HL-60/S4 (cell line): ENCODE results near the gene MRPL24.

Experiments used
- in situ Hi-C: fragments of 300-500 bp; cut with MboI; formaldehyde crosslinking; loops from 2 replicates; pipeline ENCODE4 v1.14.3; 2022; ENCODE audit warnings: low sequenced_read_pairs

Gene MRPL24

DNA sequence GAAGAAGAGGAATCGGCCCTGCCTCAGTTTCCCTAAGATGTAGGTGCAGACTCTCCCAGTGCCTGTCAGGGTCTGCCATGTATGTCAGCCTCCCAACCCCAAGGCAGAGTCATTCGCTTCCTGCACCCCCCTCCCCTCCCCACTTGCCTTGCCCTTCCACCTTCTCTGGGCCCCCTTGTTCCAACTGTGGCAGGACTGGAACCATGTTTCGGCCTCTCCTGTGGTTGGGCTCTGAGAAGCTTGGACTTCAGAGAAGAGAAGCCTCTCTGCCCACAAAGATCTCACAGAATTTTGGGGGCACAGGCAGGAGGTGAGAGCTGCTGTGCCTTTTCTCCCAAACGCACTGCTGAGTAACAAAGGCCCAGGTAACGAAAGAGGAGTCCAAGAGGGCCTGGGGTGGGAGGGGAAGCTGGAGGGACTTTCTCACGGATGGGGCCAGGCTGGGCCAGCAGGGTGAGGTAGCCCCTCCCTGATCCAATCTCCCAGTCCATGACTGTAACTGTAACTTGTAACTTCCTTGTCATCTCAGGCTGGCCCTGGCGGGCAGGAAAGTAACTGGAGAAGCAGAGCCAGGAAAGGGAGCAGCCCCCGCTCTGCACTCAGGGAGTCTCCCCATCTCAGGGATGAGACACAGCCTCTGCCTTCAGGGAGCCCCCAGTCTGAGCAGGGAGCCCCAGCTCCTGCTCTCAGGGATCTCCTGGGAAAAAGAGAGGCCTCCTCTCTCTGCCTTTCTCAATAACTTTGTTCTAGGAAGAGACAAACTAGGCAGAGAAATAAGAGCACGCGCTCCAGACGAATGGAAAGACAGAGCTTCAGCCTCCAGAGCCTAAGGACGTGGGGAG, 46.8 kb downstream of the MRPL24 start:
- in situ Hi-C loops: no loop called here

GRCh38 chr1:156692925-156693847, 47.7 kb downstream of the MRPL24 start:
- in situ Hi-C loops: no loop called here

DNA sequence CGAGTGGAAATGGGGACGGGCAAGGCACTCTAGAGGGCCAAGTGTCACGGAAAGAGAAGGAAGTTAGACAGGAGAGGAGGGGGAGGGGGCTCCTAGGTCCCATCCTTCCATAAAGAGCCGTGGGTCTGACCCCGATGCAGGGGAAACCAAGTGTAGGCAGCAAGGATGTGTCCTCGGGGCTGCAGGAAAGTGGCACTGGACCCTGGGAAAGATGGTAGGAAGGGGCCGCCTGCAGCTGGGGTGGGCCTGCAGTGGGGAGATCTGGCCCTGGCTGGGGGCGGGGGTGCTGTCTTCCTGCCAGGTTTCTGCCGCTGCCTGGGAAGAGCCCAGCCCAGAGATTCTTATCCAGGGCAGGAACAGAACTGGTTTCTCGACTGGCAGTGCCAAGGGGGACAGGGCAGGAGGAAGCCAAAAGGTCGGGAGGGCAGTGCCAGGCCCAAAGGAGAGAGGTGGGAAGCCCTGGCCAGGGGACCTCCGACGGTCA, 48.4 kb downstream of the MRPL24 start:
- in situ Hi-C loops: no loop called here

- in situ Hi-C loops: no loop called here
Observed at GRCh38 chr1:156691665-156692440, 49.0 kb downstream of the MRPL24 start.

DNA sequence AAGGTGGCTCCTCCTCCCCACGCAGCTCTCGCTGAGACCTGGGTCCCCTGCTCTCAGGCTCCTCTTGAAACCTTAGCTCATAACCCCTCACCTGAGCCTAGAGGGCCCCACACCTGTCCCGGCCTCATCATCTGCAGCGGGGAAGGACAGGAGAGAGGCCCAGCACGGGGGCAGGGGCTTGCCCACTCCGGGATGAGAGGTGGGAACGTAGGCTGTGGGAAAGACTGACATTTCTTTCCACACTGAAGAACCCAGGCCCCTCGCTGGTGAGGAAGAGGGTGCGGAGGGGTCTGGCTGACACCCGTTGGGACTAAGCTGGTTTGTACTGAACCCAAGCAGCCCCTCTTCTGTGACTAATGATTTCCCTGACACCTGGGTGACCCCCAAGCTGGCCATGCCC, 49.7 kb downstream of the MRPL24 start:
- in situ Hi-C loops: no loop called here

- in situ Hi-C loops: no loop called here
Observed at GRCh38 chr1:156690675-156691036, 50.2 kb downstream of the MRPL24 start.

DNA sequence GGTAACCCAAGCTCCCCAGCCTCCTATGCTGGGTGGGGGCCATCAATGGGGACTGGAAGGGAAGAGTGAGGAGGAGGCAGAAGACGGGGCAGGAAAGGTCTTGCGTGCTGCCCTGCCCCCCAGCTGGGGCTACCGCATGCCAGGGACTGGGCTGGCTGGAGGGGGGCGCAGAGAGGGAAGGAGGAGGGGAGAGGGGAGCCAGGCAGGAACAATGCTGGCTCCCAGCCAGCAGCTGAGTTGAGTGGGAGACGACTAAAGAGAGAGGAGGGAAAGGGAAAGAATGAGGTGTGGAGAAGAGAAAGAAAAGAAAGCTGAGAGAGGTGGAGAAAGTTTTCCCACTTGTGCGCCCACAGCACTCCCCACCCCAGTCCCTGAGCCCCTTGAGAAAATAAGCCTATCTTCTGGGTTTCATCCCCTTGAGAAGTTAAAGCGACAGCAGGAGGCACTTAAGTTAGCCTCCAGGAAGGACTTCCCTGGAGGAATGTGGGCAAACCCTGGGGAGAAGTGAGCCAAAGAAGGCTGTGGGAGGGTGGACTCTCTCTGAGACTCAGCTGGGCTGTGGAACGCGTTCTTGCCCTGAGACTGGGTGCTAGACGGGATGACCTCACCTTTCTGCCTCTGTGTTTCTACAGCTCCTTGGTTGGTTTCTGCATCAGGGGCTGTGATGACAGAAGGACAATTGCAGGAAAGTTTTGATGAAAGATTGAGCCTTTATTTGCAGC, 50.8 kb downstream of the MRPL24 start:
- in situ Hi-C loops: no loop called here

DNA sequence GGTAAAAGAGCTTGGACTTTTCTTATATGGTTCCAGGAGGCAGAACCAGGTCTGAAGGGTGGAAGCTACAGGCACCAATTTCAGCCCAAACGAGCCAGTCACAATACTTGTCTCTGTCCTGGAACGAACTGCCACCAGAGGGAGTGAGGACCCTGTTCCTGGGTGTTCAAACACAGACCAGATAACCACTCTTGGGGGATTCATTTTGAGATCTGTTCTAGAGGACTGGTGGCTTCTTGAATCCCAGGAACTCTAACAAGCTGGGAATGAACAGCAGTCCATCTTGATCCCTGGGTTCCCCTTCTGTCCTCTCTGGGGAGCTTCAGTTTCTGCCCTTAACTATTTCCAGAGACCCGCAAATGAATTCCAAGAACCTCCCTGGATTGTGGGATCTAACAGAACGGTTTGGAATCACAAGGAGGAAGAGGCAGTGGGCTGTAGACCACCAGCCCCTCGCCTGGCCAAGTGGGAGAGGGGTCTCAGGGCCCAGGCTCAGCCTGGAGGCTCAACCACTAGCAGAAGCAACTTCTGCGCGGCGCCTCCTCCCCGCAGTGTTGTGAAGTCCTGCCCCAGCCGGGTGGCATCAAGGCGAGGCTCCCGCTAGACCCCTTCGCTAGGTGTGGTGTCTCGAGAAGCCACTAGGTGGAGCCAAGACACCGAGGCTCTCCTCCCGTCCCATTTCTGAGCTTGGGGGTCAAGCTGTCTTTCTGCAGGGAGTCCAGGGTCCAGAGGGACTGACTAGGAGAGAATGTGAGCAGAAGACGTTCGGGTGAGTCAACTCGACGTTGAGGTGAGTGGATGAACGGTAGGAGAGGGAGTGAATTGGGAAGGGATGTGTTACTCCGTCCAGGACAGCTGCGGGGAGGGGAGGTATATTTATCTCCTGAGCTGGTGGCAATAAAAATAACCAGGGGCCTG, 51.6 kb downstream of the MRPL24 start:
- in situ Hi-C loops: no loop called here
